GM13977 (cell line): ENCODE data around the gene BCL11B.

Experiments used
- DNase-seq: peaks from one replicate; pipeline ENCODE4 v3.0.0; 2012; ENCODE audit warnings: low spot score
- CTCF ChIP-seq: IDR thresholded peaks from 2 replicates; pipeline ENCODE4 v1.5.1; 2012; ENCODE audit warnings: mild to moderate bottlenecking, control low read depth; ENCODE audit not compliant: insufficient read depth; ENCODE audit errors: extremely low read depth, missing control alignments
- in situ Hi-C: fragments of 300-500 bp; cut with MboI; formaldehyde crosslinking; loops from one replicate; pipeline ENCODE4 v1.12.0; 2022; ENCODE audit warnings: low sequenced_read_pairs, low pct_unique_long_range_greater_than_20kb, mixed read lengths, inconsistent platforms; ENCODE audit not compliant: unreplicated experiment

Gene BCL11B

GRCh38 chr14:99179946-99180345 is 92.1 kb downstream of the BCL11B start:
- DNase-seq: no peak
- no peak for TF ChIP-seq CTCF
- in situ Hi-C loops: no loop called here

GRCh38 chr14:99179506-99179905 is 92.5 kb downstream of the BCL11B start:
- in situ Hi-C loops: no loop called here
- no peak for DNase-seq
- no peak for TF ChIP-seq CTCF

- DNase-seq: no peak
- in situ Hi-C loops: no loop called here
- TF ChIP-seq CTCF: no peak
Observed at GRCh38 chr14:99177886-99178835, 93.8 kb downstream of the BCL11B start.

- TF ChIP-seq CTCF: no peak
- no peak for DNase-seq
- in situ Hi-C loops: no loop called here
Observed at GRCh38 chr14:99177046-99177655, 94.8 kb downstream of the BCL11B start.

- no peak for DNase-seq
- in situ Hi-C loops: no loop called here
- TF ChIP-seq CTCF: no peak
Observed at GRCh38 chr14:99176156-99176945, 95.6 kb downstream of the BCL11B start.
